M059J (cell line): Measurements from ENCODE around the gene SPPL2B. TPM values are rescaled to one million over a fixed set of nuclear protein-coding genes. Genes with fewer than 3 reads are reported as not detected.

Experiments
- DNase-seq: peaks from one replicate; pipeline ENCODE4 v3.0.0-alpha.2; 2012; ENCODE audit warnings: low read depth
- total RNA-seq: library from RNA; depleted of rRNA; stranded (reverse); fragments of >200 nt; shearing (Covaris generic); gene quantifications from 2 replicates; pipeline ENCODE4 v1.2.3, GENCODE V29; 2014

SPPL2B gene
- total RNA-seq, 1 experiment from 2014 or later, result 31.9 TPM

DNA sequence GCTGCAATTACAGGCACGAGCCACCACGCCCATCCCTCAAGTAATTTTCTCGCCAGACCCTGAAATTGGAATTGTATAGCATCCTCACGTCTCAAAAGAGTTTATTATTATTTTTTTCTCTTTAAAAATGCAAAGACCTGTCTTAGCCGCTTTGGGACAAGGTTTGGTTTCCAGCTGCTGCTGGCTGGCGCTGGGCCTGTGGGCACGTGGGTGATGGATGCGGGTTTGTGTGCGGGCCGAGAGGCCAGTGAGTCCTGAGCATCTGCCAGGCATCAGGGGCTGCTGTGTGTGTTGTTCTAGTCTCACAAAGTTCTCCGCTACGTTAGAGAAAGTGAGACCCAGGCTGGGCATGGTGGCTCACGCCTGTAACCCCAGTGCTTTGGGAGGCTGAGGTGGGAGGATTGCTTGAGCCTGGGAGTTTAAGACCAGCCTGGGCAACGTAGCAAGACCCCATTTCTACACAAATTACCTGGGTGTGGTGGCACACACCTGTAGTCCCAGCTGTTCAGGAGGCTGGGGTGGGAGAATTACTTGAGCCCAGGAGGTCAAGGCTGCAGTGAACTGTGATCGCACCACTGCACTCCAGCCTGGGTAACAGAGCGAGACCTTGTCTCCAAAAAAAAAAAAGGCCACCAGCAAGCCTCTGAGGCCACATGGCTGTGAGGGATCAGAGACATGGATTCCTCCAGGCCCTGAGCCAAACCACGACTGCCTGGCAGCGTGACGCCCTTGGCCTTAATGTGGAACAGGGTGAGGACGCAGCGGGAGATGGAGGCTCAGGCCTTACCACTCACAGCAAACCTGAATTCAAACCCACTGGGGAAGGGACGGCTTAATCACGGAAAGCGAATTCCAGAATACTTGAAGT lies 26.9 kb downstream of the SPPL2B start:
- peak; percentile 47 for DNase-seq

DNA sequence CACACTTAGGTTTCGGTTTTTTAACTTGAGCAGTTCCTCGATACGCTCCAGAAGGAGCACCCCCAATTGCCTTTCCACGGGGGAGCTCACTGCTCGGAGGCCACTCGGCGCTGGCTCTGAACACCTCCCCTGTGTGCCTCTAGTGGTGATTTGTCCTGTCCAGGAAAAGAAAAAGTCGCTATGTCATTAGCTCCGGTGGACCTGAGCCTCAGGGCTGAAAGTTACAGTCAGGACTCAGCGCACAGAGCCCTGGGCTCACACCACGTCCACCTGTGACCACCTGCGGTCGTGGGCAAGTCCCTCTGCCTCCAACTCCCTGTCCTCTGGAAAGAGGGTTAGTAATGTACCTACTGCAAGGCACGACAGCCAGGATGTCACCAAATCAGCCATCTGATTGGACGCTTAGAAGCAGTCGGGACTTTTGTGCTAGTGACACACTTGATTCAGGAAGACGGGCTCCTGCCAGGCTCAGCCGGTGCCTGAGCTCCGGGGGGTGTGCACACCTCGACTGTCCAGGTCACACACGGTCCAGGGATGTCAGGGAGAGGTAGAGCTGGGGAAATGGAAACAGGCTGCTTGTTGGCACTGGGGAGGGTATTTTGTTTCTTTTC lies 27.7 kb downstream of the SPPL2B start:
- DNase-seq, result no peak

DNA sequence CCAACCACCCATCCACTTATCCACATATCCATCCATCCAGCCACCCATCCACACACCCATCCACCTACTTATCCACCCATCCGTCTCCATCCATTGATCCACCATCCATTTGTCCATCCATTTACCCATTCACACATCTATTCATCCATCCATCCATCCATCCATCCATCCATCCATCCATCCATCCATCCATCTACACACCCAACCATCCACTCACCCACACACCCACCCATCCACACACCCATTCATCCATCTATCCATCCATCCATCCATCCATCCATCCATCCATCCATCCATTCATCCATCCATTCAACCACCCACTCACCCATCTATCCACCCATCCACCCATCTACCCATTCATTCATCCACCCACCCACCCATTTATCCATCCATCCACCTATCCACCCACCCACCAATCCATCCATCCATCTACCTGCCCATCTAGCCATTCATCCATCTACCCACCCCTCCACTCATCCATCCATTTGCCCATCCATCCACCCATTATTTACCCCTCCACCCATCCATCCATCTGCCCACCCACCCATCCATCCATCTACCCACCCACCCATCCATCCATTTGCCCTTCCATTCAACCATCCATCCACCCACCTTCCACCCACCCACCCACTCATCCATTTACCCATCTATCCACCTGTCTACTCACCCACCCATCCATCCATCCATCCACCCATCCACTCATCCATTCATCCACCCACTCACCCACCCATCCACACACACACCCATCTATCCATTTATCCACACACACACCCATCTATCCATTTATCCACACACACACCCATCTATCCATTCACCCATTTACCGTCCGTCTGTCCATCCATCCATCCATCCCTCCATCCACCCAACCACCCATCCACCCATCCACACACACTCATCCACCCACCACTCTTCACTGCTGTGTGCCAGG lies 29.1 kb downstream of the SPPL2B start:
- no peak for DNase-seq

- no peak for DNase-seq
These were observed 30.2 kb downstream of the SPPL2B start for GRCh38 chr19:2358548-2359173.

DNA sequence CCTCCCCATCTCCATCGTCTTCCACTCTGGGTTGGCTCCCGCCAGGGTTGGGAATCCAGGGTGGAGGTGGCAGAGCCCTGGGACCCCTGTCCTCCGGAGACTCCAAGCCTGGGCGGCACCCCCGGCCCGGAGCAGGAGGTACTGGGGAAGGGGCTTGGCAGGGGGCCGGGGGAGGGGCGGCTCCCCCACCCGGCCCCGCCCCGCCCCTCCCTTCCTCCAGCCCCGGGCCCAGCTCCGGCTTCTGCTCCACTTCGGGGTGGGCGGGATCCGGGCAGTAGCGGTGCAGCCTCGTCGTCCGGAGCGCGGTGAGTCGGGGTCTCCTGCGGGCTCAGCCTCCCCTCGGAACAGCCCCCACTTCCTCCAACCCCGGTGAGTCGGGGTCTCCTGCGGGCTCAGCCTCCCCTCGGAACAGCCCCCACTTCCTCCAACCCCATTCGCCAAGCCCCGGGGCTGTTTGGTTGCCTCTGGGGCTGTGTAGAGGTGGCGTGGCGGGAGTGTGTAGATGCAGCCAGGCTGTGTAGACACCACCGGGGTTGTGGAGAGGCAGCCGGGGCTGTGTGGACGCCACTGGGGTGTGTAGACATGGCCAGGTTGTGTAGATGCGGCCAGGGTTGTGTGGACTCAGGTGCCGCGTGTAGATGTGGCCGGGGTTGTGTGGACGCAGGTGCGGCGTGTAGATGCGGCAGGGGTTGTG lies 31.7 kb downstream of the SPPL2B start, which contains the start of gene TMPRSS9:
TMPRSS9 (plus strand) TSS at position 274 of the 694 bp plus-strand sequence. CDS start 29,521 bp downstream, outside the sequence.
- no peak for DNase-seq

- DNase-seq, result no peak
These were observed 32.3 kb downstream of the SPPL2B start for GRCh38 chr19:2360833-2361232.

GRCh38 chr19:2361246-2362045 lies 33.0 kb downstream of the SPPL2B start:
- DNase-seq, result no peak

- DNase-seq, result no peak
These were observed 33.8 kb downstream of the SPPL2B start for GRCh38 chr19:2362046-2362969.

DNA sequence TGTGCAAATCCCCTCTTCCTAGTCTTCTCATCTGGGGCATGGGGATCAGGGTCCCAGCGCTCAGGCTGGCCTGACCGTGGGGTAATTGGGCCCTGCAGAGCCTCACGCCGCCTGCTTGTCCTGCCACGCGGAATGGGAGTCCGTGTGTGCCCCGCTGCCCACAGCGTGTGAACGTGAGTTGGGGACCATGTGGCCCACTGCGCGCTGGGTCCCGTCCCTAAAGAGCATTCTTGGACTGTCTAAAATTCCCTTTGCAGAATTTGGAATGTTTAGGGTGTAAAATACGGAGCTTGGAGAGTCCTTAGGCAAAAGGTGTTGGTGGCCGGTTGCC lies 34.5 kb downstream of the SPPL2B start:
- no peak for DNase-seq

- no peak for DNase-seq
These were observed 34.9 kb downstream of the SPPL2B start for GRCh38 chr19:2363419-2363818.

- no peak for DNase-seq
These were observed 36.9 kb downstream of the SPPL2B start for GRCh38 chr19:2365201-2365970.

DNA sequence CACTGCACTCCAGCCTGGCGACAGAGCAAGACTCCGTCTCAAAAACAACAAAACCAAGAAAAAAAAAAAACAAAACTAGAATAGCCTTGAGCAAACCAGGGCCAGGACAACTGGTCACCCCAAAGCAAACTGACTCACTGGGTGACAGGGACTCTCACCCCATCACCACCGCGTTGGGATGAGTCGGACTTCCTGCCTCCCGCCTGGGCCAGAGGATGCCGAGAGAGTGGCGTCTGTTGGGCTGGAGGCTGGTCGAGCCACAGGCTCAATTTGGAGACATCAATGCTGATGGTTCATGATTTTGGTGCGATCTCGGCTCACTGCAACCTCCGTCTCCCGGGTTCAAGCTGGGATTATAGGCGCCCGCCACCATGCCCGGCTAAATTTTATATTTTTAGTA lies 43.2 kb downstream of the SPPL2B start:
- DNase-seq, result peak; percentile 88

DNA sequence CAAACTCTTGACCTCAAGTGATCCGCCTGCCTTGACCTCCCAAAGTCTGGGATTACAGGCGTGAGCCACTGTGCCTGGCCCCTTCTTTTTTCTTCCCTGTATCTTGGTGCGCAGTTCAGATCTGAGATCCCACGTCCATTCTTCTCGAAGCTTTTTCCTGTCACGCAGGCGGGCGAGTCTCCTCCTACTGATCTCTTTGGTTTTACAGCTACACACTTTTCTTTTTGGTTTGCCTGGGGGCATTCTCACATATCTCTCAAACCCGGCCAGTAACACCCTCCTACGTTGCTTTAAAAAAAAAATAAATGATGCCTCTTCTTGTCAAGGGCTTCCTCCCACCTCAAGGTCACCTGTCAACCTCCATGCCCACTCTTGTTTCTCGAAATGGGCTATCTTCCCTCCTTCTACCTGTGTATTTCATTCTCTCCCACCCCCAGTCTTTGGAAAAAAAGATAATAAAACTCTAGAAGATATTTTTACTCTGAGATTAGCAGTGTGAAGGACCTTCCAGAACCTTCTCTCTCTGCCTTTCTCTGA lies 43.7 kb downstream of the SPPL2B start:
- DNase-seq, result peak; percentile 35

- no peak for DNase-seq
These were observed 46.3 kb downstream of the SPPL2B start for GRCh38 chr19:2374808-2375207.

GRCh38 chr19:2375353-2376121 lies 47.1 kb downstream of the SPPL2B start:
- no peak for DNase-seq

DNA sequence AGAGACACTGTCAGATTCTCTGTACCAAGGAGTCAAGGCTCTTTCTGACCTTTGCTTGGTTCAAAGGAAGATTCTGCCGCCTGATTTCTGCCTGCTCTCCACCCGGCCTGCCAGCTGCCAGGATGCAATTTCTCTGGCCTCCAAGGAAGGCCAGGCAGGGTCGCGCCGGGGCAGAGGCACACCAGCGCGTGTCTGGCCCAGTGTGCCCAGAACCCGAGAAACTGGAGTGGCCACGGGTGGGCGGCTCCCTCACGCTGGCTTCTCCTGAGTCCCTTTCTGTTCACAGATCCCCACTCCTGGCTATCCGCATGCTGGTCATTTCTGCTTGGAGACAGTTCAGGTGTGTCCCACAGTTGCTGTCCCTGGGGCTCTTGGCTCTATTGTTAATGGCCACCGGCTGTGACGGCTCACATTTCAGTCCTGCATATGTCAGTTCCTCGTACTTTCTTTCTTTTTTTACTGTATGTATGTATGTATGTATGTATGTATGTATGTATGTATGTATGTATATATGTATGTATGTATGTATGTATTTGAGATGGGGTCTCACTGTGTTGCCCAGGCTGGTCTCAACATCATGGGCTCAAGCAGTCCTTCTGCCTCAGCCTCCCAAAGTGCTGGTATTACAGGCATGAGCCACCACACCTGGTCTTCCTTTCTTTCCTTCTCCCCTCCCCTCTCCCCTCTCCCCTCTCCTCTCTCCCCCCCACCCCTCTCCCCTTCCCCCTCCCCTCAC lies 48.5 kb downstream of the SPPL2B start:
- DNase-seq, result no peak

DNA sequence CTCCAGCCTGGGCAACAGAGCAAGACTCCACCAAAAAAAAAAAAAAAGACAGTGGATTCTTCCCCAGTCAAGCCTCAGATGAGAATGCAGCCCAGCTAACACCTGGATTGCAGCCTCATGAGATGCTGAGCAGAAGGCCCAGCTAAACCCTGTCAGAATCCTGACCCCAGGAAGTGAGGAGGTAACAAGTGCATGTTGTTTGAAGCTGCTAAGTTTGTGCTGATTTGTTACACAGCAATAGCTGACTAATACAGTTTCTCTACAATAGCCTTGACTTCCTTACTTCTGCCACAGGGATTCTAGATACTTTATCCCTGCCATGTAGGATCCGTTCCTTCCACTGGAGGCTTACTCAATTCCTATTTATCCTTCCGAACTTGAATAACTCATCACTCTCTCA lies 52.1 kb downstream of the SPPL2B start:
- DNase-seq, result no peak
